GM18507 (cell line): ENCODE measurements around the gene SLC25A43.
"Not testable (repeated sequence)": the region's sequence is repeated elsewhere in the genome, so short reads cannot be mapped to it uniquely, and the experiment has no call there.

Source experiments
- DNase-seq: peaks from one replicate; pipeline ENCODE4 v3.0.0; 2011; ENCODE audit warnings: low read depth; ENCODE audit not compliant: insufficient read length; ENCODE audit errors: extremely low spot score
- FAIRE-seq: peaks from 2 replicates; lab custom pipeline; 2011; peaks lifted over from hg19 to GRCh38; lab: Jason Lieb, UNC

SLC25A43 gene

DNA sequence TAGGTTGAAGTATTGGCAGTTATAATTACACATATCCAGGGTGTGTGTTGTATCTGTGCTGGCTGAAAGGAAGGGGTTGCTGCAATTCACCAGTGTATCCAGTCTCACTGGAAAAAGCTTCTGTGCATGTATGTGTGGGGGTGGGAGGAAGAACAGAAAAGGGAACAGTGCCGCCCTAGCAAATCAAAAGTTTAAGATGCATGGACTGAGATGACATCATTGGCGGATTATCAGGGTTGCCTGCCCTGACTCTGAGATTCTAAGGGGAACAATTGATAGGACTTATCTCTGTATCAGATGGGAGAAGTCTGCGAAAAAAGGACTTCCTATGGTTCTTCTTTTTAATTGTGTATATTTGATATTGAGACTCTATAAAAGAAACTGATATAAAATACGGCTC is 3.5 kb downstream of the SLC25A43 start:
- no peak for DNase-seq

DNA sequence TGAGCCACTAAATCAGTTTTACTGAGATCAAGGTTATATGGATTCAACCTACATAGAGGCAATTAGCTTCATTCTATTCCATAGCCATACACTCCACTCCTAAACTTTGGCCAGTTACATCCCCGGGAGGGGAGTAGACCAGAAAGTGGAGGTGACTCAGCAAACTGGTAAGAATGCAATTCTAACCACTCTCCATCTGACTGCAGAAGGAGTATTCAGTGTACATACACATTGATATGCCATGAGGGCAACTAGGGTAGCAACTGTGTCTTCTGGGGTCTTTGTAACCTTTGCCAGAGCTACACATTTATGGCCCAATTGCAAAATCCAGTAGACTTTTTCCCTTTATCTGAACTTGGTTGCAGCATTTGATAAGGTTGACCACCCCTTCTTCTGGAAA is 7.6 kb downstream of the SLC25A43 start:
- FAIRE-seq (no peak), DNase-seq (no peak)

More for the DNA sequence above, 3.5 kb downstream of the SLC25A43 start:
- FAIRE-seq, result no peak

DNA sequence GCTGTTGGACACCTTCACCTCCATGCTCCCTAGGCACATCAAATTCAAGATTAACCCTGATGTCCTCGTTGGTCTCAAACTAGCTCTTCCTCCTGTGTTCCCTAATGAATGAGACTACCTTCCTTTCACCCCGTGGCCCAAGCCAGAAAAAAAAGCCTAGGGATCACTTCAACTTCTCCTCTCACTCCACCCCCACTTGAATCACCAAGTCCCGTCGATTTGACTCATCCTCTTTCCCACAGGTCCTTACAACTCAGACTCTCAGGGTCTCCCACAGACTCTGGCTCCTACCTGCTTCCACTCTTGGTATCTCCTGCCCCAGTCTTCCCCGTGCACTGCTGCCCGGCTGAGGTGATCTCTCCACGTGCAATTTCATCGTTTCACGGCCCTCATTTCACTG is 8.5 kb downstream of the SLC25A43 start:
- DNase-seq, result no peak
- FAIRE-seq, result no peak

DNA sequence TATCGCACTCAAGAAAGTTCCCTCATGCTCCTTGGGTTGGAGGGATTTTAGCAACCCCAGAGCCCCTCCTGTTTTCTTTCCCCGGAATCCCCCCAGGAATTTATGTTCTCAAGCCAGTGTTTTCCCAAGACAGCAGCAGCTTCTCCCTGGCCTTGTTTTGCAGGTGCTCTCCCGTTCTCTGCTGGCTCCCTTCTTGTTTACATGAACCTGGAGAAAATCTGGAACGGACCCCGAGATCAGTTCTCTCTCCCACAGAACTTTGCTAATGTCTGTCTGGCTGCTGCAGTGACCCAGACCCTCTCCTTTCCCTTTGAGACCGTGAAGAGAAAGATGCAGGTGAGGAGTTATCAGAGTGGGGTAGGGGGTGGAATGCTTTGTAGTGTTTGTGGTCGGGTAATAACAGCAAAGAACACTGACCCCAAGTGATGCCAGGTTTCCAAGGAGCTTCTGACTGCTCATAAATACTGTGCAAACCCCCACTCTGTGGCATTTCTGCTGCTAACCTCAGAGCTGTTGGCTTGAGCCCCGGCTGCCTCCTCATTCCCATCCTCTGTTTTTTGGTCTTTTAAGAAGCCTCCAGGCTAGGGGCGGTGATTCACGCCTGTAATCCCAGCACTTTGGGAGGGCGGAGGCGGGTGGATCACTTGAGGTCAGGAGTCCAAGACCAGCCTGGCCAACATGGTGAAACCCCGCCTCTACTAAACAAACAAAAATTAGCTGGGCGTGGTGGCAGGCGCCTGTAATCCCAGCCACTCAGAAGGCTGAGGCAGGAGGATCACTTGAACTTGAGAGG is 11.1 kb downstream of the SLC25A43 start:
- FAIRE-seq (no peak), DNase-seq (no peak)

DNA sequence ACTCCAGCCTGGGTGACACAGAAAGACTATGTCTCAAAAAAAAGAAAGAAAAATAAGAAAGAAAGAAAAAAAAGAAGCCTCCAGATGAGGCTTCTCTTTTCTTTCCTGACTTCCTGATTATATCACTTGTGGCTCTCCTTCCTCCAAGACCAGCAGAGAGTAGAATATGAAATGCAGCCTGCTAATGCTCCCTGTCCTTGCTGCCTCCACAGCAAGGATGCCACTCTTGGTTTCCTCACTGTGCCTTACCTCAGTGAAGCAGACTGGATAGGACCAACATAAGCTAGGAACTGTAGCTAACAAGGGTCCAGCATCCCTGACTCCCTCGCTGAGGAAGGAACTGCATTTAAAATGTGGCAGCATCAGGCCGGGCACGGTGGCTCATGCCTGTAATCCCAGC is 11.7 kb downstream of the SLC25A43 start:
- DNase-seq, result no peak
- FAIRE-seq, result no peak

DNA sequence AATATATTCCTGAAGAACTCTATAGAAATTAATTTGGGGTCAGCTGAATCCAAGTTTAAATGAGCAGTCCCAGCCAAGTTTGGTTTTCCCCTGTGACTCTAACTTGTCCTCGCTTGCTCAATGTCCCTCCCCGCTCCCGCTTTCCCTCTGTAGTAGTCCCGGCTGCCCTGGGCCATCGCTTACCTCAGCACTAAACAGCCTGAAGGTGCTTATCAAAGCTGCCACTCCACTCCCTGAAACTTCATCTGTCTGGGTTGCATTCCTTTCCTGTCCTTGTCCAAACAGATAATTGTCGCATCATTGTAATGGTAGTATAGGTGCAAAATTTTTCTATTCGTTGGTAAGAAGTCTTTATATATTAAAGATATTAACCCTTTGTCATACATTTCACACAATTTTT is 12.8 kb downstream of the SLC25A43 start:
- FAIRE-seq (no peak), DNase-seq (no peak)

DNA sequence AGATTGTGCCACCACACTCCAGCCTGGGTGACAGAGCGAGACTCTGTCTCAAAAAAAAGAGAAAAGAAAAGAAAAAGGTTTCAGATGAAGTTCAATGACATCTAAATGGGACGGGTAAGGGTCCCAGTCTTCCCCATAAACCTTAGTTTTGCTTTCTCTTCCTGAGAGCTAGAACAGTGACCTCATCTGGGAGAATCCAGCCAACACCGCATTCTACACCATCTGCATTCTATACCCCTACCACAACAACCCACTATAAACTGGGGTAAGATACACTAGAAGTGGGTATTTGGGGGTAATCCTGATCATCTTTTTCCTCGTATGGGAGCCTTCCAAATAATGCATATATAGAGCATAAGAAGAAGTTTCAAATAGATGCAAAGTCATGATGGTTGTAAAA is 18.2 kb downstream of the SLC25A43 start:
- DNase-seq (no peak), FAIRE-seq (no peak)

DNA sequence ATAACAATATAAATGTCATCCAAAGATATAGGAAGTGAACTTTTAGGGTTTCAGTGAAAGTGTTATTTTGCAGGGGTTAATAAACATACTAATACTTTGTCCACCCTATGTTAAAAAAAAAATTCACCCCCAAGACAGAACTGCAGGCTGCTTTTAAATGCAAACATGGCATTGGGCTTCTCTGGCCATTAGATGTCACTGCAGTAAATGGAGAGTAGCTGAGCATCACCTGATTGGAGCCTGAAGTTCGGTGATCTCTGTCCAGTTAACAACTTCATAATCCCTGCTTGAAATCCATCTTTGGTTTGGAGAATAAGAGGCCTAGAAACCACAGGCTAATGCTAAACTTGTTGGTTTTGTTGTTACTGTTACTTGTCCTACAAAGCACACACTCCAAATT is 18.7 kb downstream of the SLC25A43 start:
- no peak for DNase-seq
- FAIRE-seq, result peak; percentile 60

DNA sequence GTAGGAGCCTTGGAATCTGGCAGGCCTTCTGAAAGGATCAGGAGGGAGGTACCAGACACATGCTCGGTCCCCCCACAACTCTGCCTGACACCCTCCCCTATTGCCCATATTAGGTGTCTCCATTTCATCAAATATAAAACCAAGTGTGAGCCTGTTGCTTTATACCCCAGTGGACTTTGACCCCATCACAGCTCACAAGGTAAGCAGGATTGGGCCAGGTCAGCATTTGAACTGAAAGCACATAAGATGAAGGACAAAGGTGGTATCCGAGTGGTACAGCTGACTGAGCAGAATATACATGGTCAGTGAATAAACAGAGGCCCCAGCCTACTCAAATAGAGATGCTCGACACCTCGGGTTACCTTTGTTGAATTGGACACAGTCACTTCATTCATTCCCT is 20.0 kb downstream of the SLC25A43 start:
- FAIRE-seq, result no peak
- no peak for DNase-seq

DNA sequence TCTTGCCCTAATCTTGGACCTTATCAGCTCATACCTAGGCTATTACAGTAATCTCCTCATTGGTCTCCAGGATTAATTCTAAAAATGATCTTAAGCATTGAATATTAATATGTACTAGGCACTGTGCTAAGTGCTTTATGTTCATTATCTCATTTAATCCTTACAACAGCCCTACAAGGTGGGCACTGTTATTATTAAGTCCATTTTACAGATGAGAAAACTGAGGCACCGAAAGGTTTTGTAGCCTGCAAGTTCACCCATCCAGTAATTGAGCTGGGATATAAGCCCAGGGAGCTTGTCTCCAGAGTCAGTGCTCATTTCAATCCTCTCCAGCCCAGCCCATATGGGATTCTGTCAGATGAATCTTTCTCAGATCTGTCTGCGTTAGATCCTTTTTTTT is 20.8 kb downstream of the SLC25A43 start:
- no peak for DNase-seq
- FAIRE-seq, result no peak

DNA sequence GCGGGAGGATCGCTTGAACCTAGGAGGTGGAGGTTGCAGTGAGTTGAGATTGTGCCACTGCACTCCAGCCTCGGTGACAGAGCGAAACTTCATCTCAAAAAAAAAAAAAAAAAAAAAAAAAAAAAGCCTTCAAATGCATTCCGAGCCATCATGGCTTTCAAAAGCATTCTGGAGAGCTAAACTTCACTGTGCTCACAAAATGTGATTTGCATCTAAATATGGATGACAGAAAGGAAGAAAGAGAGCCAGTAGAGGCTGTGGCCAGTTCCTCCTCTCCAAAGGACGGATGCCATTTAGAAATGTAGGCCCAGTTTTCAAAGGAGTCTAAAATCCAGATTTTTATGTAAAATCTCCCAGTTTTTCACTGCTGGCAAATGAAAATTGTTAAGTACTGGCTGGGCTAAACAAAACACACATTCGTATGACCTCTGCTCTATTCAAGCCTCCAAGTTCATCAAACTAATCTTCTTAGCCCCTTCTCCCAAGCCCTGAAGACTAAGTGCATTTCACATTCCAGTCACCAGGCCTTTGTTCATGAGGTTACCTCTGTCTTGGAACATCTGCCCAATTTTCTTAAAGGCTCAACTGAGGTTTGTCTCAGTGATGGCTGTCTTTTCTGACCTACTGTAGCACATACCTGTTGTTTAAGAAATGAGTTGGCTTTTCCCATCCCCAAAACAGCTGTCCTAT is 22.0 kb downstream of the SLC25A43 start:
- FAIRE-seq (no peak), DNase-seq (no peak)

DNA sequence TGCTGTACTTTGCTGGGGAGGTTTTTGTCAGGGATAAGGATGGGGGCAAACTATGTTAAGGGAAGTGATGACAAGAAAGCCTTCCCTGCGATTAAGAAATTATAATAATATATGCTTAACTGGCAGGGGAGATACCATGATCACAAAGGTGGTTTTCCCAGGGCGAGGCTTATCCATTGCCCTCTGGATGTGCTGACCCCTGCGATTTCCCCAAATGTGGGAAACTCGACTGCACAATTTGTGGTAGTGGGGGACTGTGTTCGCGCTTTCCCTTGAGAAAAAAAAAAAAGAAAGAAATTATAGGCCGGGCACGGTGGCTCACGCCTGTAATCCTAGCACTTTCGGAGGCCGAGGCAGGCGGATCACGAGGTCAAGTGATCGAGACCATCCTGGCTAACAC is 24.5 kb downstream of the SLC25A43 start:
- DNase-seq (no peak), FAIRE-seq (no peak)

DNA sequence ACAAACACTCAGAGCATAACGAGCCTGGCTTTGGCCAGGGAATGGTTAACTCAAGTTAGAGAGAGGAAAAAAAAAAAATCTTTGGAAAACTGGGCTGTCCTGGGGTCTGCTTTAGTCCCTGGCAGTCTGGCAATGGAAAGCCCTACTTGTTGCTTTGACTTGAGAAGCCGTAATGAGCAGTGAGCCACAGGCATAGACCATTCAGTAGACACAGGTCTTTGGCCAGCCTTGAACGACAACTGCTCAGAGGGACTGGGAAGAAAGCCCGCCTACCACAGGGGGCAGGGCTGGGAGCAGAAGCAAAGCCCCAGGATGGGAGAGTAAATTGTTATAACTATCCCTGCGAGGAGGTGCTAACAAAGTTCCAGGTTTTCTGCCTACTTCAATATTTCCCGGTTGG is 25.9 kb downstream of the SLC25A43 start:
- FAIRE-seq, result no peak
- DNase-seq, result no peak

DNA sequence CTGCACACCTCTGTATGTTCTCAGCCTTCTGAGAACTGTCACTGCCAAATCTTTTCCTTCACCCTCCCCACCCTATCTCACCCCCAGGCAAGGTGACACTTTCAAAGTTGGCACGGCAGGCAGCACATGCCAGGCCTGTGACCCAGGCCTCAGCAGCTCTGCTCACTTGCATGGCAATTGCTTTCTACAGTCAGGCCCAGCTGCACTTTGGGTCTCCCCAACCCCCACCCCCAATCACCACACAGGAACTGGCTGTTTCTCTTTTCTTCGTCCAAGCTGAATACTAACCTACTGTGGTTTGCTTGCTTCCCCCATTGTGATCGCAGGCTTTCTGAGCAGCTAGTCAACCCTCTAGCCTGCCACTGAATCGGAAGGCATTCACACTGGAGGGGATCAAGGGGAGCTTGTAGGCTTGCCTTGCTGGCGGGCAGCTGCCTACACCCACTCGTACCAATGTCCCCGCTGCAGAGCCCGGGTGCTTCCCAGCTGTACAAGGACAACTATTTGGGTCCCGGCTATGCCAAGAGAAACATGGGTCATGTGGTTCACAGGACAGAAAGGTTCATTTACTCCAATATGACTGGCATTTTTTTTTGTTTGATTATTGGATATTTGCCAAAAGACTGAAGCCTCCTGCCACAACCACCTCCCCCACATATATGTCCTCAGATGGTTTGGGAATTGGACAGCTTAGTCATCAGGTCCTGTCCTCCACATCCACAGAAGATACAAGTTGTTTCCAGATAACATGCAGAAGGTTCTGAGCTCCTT is 28.1 kb downstream of the SLC25A43 start:
- DNase-seq, result no peak

DNA sequence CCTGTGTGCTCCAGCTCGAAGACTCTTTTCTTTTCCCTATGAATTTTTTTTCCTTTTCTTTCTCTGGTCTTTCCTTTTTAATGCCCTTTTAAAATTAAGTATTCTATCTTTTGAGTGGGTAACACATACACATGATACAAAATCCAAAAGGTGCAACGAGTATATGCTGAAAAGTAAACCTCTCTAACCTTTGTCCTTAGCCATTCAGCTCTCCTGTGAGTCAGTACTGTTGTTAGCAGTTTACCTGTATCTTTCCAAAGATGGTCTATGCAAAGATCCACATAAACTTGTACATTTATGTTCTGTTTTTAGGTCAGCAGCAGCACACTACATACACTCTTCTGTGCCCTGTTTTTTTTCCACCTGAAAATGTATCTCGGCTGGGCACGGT is 28.7 kb downstream of the SLC25A43 start:
- no peak for FAIRE-seq
- DNase-seq, result no peak

More for the DNA sequence above, 28.1 kb downstream of the SLC25A43 start:
- FAIRE-seq, result peak; percentile 81

DNA sequence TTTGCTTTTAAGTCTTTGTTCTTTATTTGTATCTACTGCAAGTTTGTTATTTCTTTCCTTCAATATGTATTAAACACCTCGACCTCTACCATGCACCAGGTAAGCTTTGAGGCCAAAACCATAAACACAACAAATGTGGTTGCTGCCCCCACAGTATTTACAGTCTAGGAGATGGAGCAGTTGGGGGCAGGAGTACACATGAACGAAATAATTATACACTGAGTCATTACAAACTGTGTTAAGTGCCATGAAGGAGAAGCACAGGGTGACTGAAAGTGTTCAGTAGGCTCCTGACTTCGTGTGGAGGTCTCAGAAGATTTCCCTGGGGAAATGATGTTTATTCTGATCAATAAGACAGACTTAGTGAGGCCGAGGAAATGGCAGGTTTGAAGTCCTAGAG is 30.3 kb downstream of the SLC25A43 start:
- DNase-seq, result no peak
- no peak for FAIRE-seq

DNA sequence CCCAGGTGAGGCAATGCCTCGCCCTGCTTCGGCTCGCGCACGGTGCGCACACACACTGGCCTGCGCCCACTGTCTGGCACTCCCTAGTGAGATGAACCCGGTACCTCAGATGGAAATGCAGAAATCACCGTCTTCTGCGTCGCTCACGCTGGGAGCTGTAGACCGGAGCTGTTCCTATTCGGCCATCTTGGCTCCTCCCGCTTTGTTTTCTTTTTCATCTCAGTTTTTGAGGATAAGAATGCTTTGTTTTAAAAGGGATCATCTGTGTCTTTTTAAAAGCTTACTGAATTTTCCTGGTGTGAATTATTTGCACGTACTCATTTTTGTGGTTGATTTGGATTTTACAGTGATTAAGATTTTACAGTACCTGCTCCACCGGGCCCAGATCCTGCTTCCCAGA is 42.2 kb downstream of the SLC25A43 start:
- DNase-seq, result not testable (repeated sequence)

DNA sequence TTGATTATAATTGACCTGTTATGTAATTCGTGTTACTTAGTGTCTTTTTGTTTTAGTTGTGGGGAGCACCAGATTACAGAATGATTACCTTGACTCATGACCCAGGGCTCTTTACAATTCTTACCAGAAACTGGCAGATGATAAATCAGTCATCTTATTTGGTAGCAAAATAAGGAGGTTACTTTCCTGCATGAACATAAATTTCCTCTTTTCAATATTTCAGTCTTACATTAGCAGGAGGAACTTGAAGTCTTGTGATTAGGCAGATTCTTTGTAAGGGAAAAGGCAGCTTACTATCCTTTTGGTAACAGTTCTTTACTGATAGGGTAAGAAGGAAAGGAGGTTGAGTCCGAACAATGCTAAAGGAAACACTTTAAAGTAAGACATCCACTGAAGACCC is 43.1 kb downstream of the SLC25A43 start:
- FAIRE-seq (no peak), DNase-seq (no peak)

More for the DNA sequence above, 42.2 kb downstream of the SLC25A43 start:
- not testable (repeated sequence) for FAIRE-seq

DNA sequence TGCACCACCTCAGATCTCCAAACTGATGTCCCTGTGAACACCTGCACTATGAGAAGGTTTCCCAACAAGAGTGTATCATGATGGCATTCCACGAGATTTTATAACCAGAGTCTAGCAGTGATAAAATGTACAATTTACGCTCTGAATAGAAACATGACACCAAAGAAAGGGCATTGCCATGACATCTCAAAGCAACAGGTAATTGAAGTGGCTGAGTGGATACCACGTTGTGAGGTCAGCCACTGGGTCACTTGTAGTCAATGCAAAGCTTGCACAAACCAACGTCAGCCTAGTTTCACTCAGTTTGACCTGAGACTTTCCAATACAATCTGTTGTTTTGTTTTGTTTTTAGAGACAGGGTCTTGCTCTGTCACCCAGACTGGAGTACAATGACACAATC is 54.1 kb downstream of the SLC25A43 start:
- DNase-seq, result no peak
- no peak for FAIRE-seq

DNA sequence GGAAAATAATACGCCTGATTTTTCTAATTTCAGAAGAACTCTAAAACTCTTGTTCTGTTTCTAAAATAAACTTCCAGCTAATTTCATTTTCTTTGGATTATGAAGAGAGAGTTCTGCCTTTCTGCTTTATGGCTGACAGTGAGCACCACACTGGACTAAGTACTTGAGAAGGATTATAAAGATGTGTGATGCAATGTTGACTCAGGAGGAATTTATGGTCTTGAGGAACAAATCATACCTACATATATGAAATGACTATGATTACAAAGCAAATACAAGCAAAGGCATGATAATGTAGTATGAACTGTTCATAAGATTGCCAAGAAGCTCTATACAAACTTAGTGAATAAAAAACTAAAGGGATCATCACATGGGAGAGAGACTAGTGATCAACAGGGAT is 56.1 kb downstream of the SLC25A43 start:
- FAIRE-seq (no peak), DNase-seq (no peak)
